Vagina (tissue), 2 donors: ENCODE measurements around the gene HTR5A.

ENCODE experiments used
- POLR2A ChIP-seq, 2 donors: fragments of 450-650 bp; IDR thresholded peaks; one replicate each; pipeline ENCODE4 v1.6.1; 2017; ENCODE audit warnings: antibody characterized with exemption in 2 of 2, mild to moderate bottlenecking in 2 of 2, moderate library complexity in 2 of 2
- TF ChIP-seq, protein P1 (sequence below), 3 experiments: fragments of 450-650 bp in 2 of 3; fragments of 200-600 bp in 1 of 3; sonication (generic) in 1 of 3; IDR thresholded peaks; one replicate each; pipeline ENCODE4 v1.5.1; 2017 to 2019; ENCODE audit warnings: antibody characterized with exemption in 3 of 3, mild to moderate bottlenecking in 2 of 3, moderate library complexity in 2 of 3

DNA sequence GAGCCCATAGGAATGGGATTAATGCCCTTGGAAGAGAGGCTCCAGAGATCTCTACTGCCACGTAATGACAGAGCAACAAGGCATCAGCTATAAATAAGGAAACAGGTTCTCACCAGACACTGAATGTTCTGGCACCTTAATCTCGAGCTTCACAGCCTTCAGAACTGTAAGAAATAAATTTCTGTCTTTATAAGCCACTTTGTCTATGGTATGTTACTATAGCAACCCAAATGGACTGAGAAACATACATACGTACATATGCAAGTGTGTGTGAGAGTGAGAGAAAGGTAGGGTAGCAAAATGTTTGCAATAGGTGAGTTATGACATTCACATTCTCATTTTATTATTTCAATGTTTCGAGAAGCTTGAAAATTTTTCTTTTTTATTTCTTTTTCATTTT lies 22.1 kb upstream of the HTR5A start:
- TF ChIP-seq, protein P1, sequence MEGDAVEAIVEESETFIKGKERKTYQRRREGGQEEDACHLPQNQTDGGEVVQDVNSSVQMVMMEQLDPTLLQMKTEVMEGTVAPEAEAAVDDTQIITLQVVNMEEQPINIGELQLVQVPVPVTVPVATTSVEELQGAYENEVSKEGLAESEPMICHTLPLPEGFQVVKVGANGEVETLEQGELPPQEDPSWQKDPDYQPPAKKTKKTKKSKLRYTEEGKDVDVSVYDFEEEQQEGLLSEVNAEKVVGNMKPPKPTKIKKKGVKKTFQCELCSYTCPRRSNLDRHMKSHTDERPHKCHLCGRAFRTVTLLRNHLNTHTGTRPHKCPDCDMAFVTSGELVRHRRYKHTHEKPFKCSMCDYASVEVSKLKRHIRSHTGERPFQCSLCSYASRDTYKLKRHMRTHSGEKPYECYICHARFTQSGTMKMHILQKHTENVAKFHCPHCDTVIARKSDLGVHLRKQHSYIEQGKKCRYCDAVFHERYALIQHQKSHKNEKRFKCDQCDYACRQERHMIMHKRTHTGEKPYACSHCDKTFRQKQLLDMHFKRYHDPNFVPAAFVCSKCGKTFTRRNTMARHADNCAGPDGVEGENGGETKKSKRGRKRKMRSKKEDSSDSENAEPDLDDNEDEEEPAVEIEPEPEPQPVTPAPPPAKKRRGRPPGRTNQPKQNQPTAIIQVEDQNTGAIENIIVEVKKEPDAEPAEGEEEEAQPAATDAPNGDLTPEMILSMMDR (IDR thresholded peaks at IDR 0.05), result no peak
- TF ChIP-seq POLR2A (IDR thresholded peaks at IDR 0.05), result no peak
